Astrocyte (in vitro differentiated cells and primary cell): Measurements from ENCODE around the gene MXRA7. TPM values are rescaled to one million over a fixed set of nuclear protein-coding genes. Genes with fewer than 3 reads are reported as not detected.

Source experiments
- DNase-seq: peaks from one replicate; pipeline ENCODE4 v3.0.0-alpha.2; 2010; ENCODE audit warnings: low read depth
- FAIRE-seq: peaks from 2 replicates; lab custom pipeline; 2011; peaks lifted over from hg19 to GRCh38; lab: Jason Lieb, UNC
- H2AFZ ChIP-seq: 2 replicates; pipeline ENCODE4 v1.6.0; 2012; ENCODE audit warnings: low read depth, low read length, inconsistent platforms
- H3K27ac ChIP-seq: 2 replicates; pipeline ENCODE4 v1.5.1; 2011; ENCODE audit warnings: low read depth, low read length, inconsistent platforms
- H3K27me3 ChIP-seq: 2 replicates; pipeline ENCODE4 v1.6.0; 2011; ENCODE audit warnings: low read length, inconsistent platforms; ENCODE audit not compliant: insufficient read depth
- H3K36me3 ChIP-seq: 2 replicates; pipeline ENCODE4 v1.5.1; 2011; ENCODE audit warnings: low read length, inconsistent platforms; ENCODE audit not compliant: insufficient read depth
- H3K4me1 ChIP-seq: 2 replicates; pipeline ENCODE4 v1.5.1; 2011; ENCODE audit warnings: low read length, inconsistent platforms; ENCODE audit not compliant: insufficient read depth
- H3K4me2 ChIP-seq: 2 replicates; pipeline ENCODE4 v1.6.0; 2012; ENCODE audit warnings: low read length, inconsistent platforms
- H3K4me3 ChIP-seq: 2 replicates; pipeline ENCODE4 v1.5.1; 2011; ENCODE audit warnings: low read depth, mild to moderate bottlenecking, low read length, inconsistent platforms; ENCODE audit not compliant: insufficient read depth
- H3K79me2 ChIP-seq: 2 replicates; pipeline ENCODE4 v1.6.0; 2012; ENCODE audit warnings: mild to moderate bottlenecking, low read length, inconsistent platforms; ENCODE audit not compliant: insufficient read depth
- H3K9ac ChIP-seq: 2 replicates; pipeline ENCODE4 v1.6.0; 2012; ENCODE audit warnings: mild to moderate bottlenecking, low read length, inconsistent platforms
- H3K9me3 ChIP-seq: 2 replicates; pipeline ENCODE4 v1.5.1; 2012; ENCODE audit warnings: low read depth, mild to moderate bottlenecking, low read length, inconsistent platforms; ENCODE audit not compliant: insufficient read depth
- H4K20me1 ChIP-seq: 2 replicates; pipeline ENCODE4 v1.6.0; 2012; ENCODE audit warnings: low read length, inconsistent platforms; ENCODE audit not compliant: insufficient read depth
- H3K27ac Mint-ChIP-seq: one replicate; pipeline ENCODE4 v1.8.0; 2021; ENCODE audit warnings: mild to moderate bottlenecking, mixed read lengths; ENCODE audit not compliant: unreplicated experiment
- H3K27me3 Mint-ChIP-seq: one replicate; pipeline ENCODE4 v1.8.0; 2021; ENCODE audit warnings: low read depth, mixed read lengths; ENCODE audit not compliant: unreplicated experiment
- H3K36me3 Mint-ChIP-seq: one replicate; pipeline ENCODE4 v1.8.0; 2021; ENCODE audit warnings: low read depth, mixed read lengths; ENCODE audit not compliant: unreplicated experiment
- H3K4me1 Mint-ChIP-seq: one replicate; pipeline ENCODE4 v1.8.0; 2021; ENCODE audit warnings: low read depth, mixed read lengths; ENCODE audit not compliant: unreplicated experiment
- H3K4me3 Mint-ChIP-seq: one replicate; pipeline ENCODE4 v1.8.0; 2021; ENCODE audit warnings: mild to moderate bottlenecking, moderate library complexity, mixed read lengths; ENCODE audit not compliant: unreplicated experiment
- H3K9me3 Mint-ChIP-seq: one replicate; pipeline ENCODE4 v1.8.0; 2021; ENCODE audit warnings: mild to moderate bottlenecking, mixed read lengths; ENCODE audit not compliant: unreplicated experiment
- CTCF ChIP-seq: IDR thresholded peaks from 2 replicates; pipeline ENCODE4 v1.5.1; 2011; ENCODE audit warnings: low read depth, mild to moderate bottlenecking, inconsistent platforms, low read length, moderate library complexity; ENCODE audit not compliant: insufficient read depth
- EZH2 ChIP-seq: IDR thresholded peaks from 2 replicates; pipeline ENCODE4 v1.6.1; 2012; ENCODE audit warnings: mild to moderate bottlenecking, low read length, inconsistent platforms; ENCODE audit not compliant: insufficient read depth
- total RNA-seq: library from RNA; stranded (reverse); gene quantifications from 2 replicates; pipeline ENCODE4 v1.2.1, GENCODE V29; 2021

MXRA7 gene
- total RNA-seq, 1 donor from 2014 or later, result 177 TPM

GRCh38 chr17:76685846-76686245 lies 24.9 kb downstream of the MXRA7 start:
- peaks cover 92% of the 10 kb centered on the region for H4K20me1 ChIP-seq
- no peaks in the 10 kb centered on the region for H3K9me3 Mint-ChIP-seq
- H3K4me2 ChIP-seq, result no peak overlapping the region
- no peaks in the 10 kb centered on the region for H3K27me3 Mint-ChIP-seq
- H3K36me3 Mint-ChIP-seq, result peaks cover 17% of the 10 kb centered on the region
- H3K27me3 ChIP-seq, result no peaks in the 10 kb centered on the region
- H3K27ac ChIP-seq, result no peak overlapping the region
- peaks cover 35% of the 10 kb centered on the region for H3K4me1 Mint-ChIP-seq
- H2AFZ ChIP-seq, result no peak overlapping the region
- no peak overlapping the region for H3K9ac ChIP-seq
- FAIRE-seq (no peak), DNase-seq (no peak)
- H3K4me3 Mint-ChIP-seq, result no peak overlapping the region
- H3K9me3 ChIP-seq, result no peaks in the 10 kb centered on the region
- peaks cover 45% of the 10 kb centered on the region for H3K79me2 ChIP-seq
- no peak overlapping the region for H3K27ac Mint-ChIP-seq
- peaks cover 36% of the 10 kb centered on the region for H3K4me1 ChIP-seq
- no peak for TF ChIP-seq CTCF
- TF ChIP-seq EZH2, result no peak
- H3K36me3 ChIP-seq, result peaks cover 5% of the 10 kb centered on the region
- H3K4me3 ChIP-seq, result no peak overlapping the region

GRCh38 chr17:76685366-76685765 lies 25.4 kb downstream of the MXRA7 start:
- FAIRE-seq, result no peak
- Histone ChIP-seq H3K4me2 (no peak overlapping the region), H3K36me3 (peaks cover 5% of the 10 kb centered on the region), H3K9me3 (no peaks in the 10 kb centered on the region), H3K27ac (no peak overlapping the region), H4K20me1 (peaks cover 92% of the 10 kb centered on the region), H3K9ac (no peak overlapping the region), H2AFZ (no peak overlapping the region), H3K79me2 (peaks cover 40% of the 10 kb centered on the region), H3K4me1 (peaks cover 36% of the 10 kb centered on the region), H3K27me3 (no peaks in the 10 kb centered on the region), H3K4me3 (no peak overlapping the region)
- no peak for TF ChIP-seq EZH2
- TF ChIP-seq CTCF, result no peak
- Mint-ChIP-seq H3K27me3 (no peaks in the 10 kb centered on the region), H3K27ac (no peak overlapping the region), H3K4me3 (no peak overlapping the region), H3K4me1 (peaks cover 35% of the 10 kb centered on the region), H3K9me3 (no peaks in the 10 kb centered on the region), H3K36me3 (peaks cover 17% of the 10 kb centered on the region)
- DNase-seq, result no peak

- H2AFZ ChIP-seq, result no peak overlapping the region
- no peak overlapping the region for H3K27ac ChIP-seq
- H3K36me3 Mint-ChIP-seq, result peaks cover 17% of the 10 kb centered on the region
- H3K4me1 Mint-ChIP-seq, result peaks cover 35% of the 10 kb centered on the region
- H3K79me2 ChIP-seq, result peaks cover 34% of the 10 kb centered on the region
- DNase-seq (no peak), FAIRE-seq (no peak)
- H4K20me1 ChIP-seq, result peaks cover 89% of the 10 kb centered on the region
- no peak overlapping the region for H3K4me3 ChIP-seq
- no peaks in the 10 kb centered on the region for H3K9me3 Mint-ChIP-seq
- H3K27me3 Mint-ChIP-seq, result no peaks in the 10 kb centered on the region
- TF ChIP-seq CTCF (no peak), EZH2 (no peak)
- no peak overlapping the region for H3K4me2 ChIP-seq
- H3K27me3 ChIP-seq, result no peaks in the 10 kb centered on the region
- no peak overlapping the region for H3K9ac ChIP-seq
- H3K36me3 ChIP-seq, result peaks cover 5% of the 10 kb centered on the region
- no peak overlapping the region for H3K4me3 Mint-ChIP-seq
- H3K4me1 ChIP-seq, result peaks cover 36% of the 10 kb centered on the region
- H3K9me3 ChIP-seq, result no peaks in the 10 kb centered on the region
- H3K27ac Mint-ChIP-seq, result no peak overlapping the region
These were observed 26.0 kb downstream of the MXRA7 start for GRCh38 chr17:76684756-76685155.
